ENCODE measurements around the gene RBP4. TPM values are rescaled to one million over a fixed set of nuclear protein-coding genes. Genes with fewer than 3 reads are reported as not detected.
"Not testable (repeated sequence)": the region's sequence is repeated elsewhere in the genome, so short reads cannot be mapped to it uniquely, and the experiment has no call there.

The RBP4 gene
- total RNA-seq, 1 experiment from 2014 or later = 5.4 TPM

DNA sequence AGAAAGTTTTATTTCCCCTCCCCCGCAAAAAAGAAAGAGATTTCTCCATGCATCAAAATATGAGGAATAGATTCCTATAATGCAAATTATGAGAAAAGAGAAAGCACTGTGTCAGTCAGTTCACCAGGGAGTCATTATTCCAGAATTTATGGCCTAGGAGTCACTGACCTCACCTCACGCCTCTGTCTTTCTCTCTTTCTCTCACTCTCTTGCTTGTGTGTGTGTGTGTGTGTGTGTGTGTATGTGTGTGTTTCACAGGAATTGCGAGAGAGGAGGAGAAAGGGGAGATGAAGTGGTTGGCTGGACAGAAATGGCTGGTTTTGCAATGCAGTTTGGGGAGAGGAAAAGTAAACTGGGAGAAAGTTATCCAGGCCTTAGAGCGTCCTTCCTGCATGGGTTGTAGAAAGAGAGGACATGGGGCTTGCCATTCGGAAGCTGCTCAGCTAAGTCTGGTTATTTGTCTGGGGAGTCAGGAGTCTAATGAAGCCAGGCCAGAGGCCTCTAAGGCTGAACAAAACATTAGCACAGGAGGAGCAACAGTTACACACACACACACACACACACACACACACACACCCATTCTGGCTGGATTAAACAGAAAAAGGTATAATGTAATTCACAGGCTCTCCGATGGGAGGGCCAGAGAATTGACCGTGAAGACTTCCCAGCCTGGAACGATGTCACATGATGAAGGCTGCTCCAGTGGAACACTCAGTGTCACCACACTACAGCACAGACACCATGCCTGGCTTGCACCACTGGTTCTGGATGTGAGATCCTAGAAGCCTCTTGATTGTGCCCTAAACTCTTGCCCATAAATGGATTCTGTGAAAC lies 47.3 kb downstream of the RBP4 start:
- Histone ChIP-seq H3K27me3 (no peaks in the 10 kb centered on the region), H3K9me3 (no peaks in the 10 kb centered on the region), H3K4me3 (no peak overlapping the region), H3K36me3 (no peaks in the 10 kb centered on the region)
- DNase-seq = no peak

DNA sequence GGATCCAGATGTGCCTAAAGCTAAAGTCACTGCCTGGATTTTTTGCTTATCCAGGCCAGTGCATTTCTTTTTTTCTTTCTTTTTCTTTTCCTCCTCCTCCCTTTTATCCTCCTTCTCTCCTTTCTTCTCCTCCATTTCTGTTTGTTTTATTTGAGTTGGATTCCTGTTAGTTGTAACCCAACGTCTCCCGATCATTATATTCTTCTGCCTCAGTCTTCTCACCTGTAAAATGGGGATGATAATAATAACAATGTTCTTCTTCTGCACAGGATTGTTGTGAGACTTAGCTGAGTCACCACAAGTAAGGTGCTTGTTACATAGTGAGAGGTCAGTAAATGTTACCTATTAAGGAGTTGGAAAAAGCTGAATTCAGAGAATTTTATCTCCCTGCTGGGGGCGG lies 48.3 kb downstream of the RBP4 start:
- Histone ChIP-seq H3K9me3 (no peaks in the 10 kb centered on the region), H3K27me3 (no peaks in the 10 kb centered on the region), H3K36me3 (no peaks in the 10 kb centered on the region), H3K4me3 (no peak overlapping the region)
- no peak for DNase-seq

DNA sequence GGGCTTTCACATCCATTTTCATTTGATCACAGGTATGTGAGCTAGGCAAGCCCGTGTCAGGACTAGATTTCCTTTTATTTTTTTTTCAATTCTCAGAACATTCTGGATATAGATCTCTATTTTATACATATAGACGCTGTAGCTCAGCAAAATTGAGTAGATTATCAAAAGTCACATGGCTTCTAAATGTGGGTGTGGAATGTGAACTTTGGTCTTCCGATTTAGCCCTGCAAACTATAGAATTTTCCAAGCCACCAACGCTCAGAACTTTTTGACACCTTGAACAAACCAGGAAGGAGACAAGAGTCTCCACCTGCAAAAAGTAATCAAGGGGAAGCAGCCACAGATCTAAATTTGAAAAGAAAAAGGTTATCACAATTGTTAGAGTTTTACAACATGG lies 50.4 kb downstream of the RBP4 start:
- DNase-seq = no peak
- H3K4me3 ChIP-seq = no peak overlapping the region
- H3K9me3 ChIP-seq = no peaks in the 10 kb centered on the region
- no peaks in the 10 kb centered on the region for H3K27me3 ChIP-seq
- no peaks in the 10 kb centered on the region for H3K36me3 ChIP-seq

DNA sequence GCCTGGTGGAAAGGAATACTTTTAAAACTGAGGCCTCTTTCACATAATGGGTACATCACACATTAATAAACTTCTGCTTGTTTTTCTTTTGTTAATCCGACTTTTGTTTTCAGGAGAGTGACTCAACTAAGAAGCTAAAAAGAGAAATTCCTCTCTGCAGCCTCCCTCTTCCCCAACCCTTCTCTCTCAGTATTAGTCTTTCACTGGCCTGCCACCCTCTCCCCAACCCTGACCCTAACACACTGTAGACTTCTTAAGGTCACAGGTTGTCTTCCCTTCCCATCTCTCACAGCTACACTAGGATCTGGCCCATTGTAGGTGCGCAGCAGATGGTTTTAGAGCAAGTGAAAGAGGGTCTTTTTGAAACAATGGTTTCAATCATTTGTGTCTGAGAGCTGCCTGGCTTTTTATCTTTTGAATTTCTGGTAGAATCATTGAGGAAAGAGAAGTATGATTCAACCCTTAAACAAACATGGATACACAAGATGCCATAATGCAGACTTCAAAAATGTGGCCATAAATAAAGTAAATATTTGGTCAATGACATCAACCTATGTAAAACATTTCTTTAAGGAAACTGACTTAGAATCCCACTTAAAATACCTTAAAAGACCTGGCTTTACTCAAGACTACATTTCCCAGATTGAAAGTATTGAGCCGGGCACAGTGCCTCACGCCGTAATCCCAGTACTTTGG lies 52.5 kb downstream of the RBP4 start:
- no peaks in the 10 kb centered on the region for H3K9me3 ChIP-seq
- H3K27me3 ChIP-seq = no peaks in the 10 kb centered on the region
- no peak overlapping the region for H3K4me3 ChIP-seq
- no peak for DNase-seq
- H3K36me3 ChIP-seq = no peaks in the 10 kb centered on the region

DNA sequence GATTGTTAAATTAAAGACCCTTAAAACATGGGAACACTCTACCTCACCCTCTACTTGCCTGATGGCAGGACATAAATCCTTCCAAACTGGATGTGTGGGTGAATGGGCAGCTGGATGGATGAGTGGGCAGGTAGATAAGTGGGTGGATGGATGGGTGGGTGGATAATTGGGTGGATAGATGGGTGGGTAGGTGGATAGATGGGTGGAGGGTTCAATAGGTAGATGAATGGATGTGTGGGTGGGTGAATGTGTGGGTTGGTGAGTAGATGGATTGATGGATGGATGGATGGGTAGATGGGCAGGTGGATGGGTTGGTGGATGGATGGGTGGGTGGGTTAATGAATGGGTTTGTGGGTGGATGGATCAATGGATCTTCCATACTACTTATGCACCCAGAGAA lies 53.5 kb downstream of the RBP4 start:
- no peaks in the 10 kb centered on the region for H3K9me3 ChIP-seq
- no peaks in the 10 kb centered on the region for H3K36me3 ChIP-seq
- DNase-seq = no peak
- no peaks in the 10 kb centered on the region for H3K27me3 ChIP-seq
- no peak overlapping the region for H3K4me3 ChIP-seq

DNA sequence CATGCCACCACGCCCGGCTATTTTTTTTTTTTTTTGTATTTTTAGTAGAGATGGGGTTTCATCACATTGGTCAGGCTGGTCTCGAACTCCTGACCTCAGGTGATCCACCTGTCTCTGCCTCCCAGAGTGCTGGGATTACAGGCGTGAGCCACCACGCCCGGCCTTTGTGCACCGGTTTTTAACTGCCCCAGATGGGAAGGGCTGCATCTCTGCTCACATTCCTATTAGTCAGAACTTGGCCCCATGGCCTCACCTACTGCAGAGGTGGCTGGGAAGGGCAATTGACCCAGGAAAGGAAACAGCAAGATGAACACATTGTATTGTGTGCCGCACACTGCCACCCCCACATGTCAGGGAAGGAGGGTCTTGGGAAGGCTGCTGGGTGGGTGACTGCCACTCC lies 54.0 kb downstream of the RBP4 start:
- H3K27me3 ChIP-seq, H3K9me3 ChIP-seq, DNase-seq, H3K36me3 ChIP-seq, H3K4me3 ChIP-seq: not testable (repeated sequence)

DNA sequence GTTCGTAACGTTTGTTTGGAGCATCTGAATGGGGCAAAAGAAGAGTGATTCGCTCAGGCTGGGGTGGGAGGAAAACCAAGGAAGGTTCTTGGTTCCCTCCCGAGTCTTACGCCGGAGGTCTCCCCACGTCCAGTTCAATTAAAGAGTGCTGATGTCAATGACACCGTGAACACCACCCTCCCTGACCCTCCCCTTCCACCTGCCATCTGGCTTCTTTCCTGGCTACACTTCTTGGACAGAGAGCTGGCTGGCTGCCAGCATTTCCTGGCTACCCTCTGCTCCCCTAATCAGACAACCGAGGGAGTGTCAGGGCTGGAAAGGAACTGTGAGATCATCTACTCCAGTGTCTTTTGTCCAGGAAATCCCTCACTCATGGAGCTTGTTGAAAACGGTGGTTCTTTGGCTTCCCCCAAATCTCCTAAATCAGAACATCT lies 58.7 kb downstream of the RBP4 start:
- peak; percentile 28 for DNase-seq
- no peaks in the 10 kb centered on the region for H3K9me3 ChIP-seq
- no peaks in the 10 kb centered on the region for H3K27me3 ChIP-seq
- H3K4me3 ChIP-seq = no peak overlapping the region
- no peaks in the 10 kb centered on the region for H3K36me3 ChIP-seq

Other genes starting within 250 kb of the RBP4 start
- gene MYOF, start 118.9 kb downstream of the RBP4 start, total RNA-seq (2014; rRNA removed; shearing (Covaris generic); ENCODE audit: low replicate concordance) = 69.3 and 75.6 TPM in 2 replicates
- 74.7 and 98.6 TPM in 2 replicates for gene CEP55, start 104.6 kb downstream of the RBP4 start, total RNA-seq (2014; rRNA removed; shearing (Covaris generic); ENCODE audit: low replicate concordance)
- 0.16 TPM in 1 of 2 replicates, not detected in the other for gene FFAR4, start 34.6 kb downstream of the RBP4 start, total RNA-seq (2014; rRNA removed; shearing (Covaris generic); ENCODE audit: low replicate concordance)
- gene PDE6C, start 11.3 kb upstream of the RBP4 start, total RNA-seq (2014; rRNA removed; shearing (Covaris generic); ENCODE audit: low replicate concordance) = not detected in 2 replicates
- gene FRA10AC1, start 101.4 kb upstream of the RBP4 start, total RNA-seq (2014; rRNA removed; shearing (Covaris generic); ENCODE audit: low replicate concordance) = 1.9 and 4.2 TPM in 2 replicates
- gene LGI1, start 156.7 kb upstream of the RBP4 start, total RNA-seq (2014; rRNA removed; shearing (Covaris generic); ENCODE audit: low replicate concordance) = not detected in 2 replicates

Data from MG63 (cell line).